Skin epidermis (tissue), 12 donors: Measurements from ENCODE around the gene EEF2K.
A peak's percentile ranks its signal among the peaks of the same experiment; 100 is the strongest.
"Not testable (repeated sequence)": the region's sequence is repeated elsewhere in the genome, so short reads cannot be mapped to it uniquely, and the experiment has no call there.

ENCODE experiments used
- H3K27ac ChIP-seq, 21 experiments: fragments of 200-600 bp; sonication (generic) in 11 of 21; one replicate each; pipeline ENCODE4 v1.5.0; 2020; ENCODE audit warnings: mild to moderate bottlenecking in 3 of 21, inconsistent platforms in 2 of 21, moderate library complexity in 2 of 21
- H3K4me3 ChIP-seq, 7 experiments: fragments of 200-600 bp; sonication (generic) in 2 of 7; one replicate each; pipeline ENCODE4 v1.5.0; 2020; ENCODE audit warnings: inconsistent platforms in 2 of 7, mild to moderate bottlenecking in 2 of 7, moderate library complexity in 1 of 7

The EEF2K gene

DNA sequence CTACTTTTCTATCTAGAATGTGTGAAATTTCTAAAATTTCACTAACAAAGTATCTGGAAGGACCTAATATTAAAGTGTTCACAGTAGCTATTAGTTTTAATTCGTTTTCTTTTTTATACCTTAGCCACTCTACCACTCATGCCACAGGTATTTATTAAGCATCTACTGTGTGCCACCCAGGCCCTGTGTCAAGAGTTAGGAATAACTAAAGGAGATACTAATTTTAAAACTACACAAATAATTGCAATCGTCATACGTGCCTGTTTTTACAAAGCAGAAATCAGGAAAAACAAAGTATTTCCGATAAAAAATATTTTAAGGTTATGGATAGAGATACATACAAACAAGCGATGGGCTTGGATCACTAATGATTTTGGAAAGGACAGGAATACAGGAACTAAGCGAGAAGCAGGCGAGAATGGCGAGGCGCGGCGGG, 483 bp upstream of the EEF2K start:
- Histone ChIP-seq H3K27ac (peak overlapping the region; percentile 81 to 98 (median 93)), H3K4me3 (peak overlapping the region; percentile 64 to 98 (median 92))

DNA sequence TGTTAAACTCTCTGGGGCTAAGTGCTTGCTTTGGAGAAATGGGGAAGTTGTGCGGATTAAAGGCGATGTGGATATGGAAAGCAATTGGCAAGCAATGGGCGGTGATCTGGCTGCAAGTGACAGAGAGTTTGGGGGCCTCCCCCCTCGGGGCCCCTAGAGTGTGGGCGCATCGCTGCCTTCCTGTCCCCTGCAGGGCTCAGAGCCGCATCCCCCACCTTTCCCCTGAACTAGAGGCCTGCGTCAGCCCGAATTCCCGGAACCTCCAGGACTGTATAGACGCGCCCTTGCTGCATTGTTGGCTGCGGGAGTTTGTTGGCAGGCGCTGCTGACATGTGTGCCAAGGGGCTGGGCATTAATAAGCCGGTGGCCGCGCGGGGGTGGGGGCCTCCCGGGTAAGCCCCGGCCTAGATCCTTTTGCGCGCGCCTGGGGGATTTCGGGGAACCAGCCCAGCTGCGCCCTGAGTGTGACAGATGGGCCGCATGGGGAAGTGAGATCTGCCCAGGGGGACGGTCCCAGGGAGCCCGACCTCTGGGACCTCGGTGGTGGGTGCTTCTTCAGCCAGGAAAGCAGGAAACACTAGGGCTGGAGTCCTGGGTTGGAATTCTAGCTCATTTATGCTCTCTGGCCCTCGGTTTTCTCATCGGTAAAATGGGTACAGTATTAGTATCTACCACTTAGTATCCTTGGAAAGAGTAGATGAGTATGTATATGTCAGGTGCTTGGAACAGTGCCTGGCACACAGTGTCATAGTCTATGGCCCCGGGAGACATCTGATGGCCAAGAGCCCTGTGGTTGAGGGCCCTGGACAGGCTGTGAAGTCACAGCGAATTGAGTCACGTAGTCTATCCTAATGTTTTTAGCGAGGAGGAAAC, 1.0 kb downstream of the EEF2K start:
- Histone ChIP-seq H3K27ac (peak overlapping the region; percentile 81 to 98 (median 93)), H3K4me3 (peak overlapping the region; percentile 64 to 98 (median 92))

DNA sequence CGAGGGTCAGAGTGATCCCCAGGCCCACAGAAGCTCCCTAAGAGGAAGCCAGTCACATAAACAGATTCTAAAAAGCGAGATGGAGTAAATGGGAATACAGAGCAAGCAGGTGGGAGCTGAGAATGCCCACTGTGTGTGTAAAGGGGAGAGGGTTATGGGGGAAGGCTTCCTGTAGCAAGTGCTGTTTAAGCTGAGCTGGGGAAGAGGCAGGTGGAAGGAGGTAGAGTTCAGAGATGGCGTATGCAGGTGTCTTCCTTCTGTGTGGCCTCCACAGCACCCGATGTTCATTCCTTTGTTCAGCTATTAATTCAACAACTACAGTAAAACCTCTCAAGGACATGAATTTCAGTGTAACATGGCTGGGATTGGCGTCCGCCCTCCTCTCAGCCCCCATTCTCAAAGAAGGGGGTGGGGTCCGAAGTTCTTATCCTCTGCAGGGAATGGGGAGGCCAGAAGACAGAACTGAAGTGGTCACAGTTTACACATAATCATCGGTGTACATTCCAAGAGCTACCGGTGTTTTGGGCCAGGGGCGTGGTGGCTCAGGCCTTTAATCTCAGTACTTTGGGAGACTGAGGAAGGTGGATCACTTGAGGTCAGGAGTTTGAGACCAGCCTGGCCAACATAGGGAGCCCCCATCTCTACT, 1.8 kb downstream of the EEF2K start:
- peak overlapping the region; percentile 64 to 98 (median 92) for H3K4me3 ChIP-seq
- peak overlapping the region in 16 of 21 experiments; percentile 81 to 98 (median 94) for H3K27ac ChIP-seq

DNA sequence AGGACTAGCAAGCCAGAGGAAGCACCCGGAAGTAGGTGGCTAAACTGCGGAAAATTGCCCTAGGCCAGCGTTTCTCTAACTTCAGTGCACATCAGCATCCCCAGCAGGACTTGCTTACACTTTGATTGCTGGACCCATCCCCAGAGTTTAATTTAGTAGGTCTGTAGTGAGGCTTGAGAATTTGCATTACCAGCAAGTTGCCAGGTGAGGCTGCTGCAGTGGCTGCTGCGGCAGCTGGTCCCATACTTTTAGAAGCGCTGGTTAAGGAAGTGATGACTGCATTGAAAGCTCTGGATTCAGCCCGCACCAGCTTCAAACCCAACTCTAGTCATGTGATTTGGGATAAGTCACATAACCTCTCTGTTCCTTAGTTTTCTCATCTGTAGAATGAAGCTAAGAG, 4.2 kb downstream of the EEF2K start:
- Histone ChIP-seq H3K27ac (peak overlapping the region in 6 of 21 experiments; percentile 4 to 98 (median 36)), H3K4me3 (no peak overlapping the region)

DNA sequence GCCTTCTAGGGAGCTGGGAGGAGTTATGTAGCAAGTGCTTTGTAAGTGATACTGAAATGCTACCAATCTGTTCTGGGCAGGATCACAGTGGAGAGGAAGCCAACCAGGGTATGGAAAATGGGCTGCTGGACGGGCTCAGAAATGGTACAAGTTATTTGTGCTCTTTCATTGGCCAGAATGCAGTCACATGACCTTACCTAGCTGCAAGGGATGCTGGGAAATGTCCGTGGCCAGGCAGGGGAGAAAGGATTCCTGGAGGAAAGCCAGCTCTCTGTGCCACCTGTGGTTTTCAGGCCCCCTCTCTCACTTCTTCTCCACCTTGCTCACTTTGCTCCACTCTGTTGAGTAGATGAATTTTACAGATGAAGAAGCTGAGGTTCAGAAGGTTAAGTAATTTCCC, 4.8 kb downstream of the EEF2K start:
- Histone ChIP-seq H3K27ac (peak overlapping the region in 2 of 21 experiments; percentile 25 to 43), H3K4me3 (no peak overlapping the region)

DNA sequence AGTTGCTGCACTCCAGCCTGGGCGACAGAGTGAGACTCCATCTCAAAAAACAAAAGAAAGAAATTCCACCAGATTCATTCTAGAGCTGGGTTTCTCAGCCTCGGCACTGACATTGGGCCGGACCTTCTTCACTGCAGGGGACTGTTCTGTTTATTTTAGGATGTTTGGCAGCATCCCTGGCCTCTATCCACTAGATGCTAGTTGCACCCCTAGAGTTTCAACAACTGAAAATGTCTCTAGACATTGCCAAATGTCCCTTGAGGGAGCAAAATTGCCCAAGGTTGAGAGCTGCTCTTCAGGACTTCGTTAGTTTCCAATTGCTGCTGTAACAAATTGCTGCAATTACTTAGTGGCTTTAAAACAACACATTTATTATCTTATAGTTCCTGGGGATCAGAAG, 7.2 kb downstream of the EEF2K start:
- Histone ChIP-seq H3K4me3 (no peak overlapping the region), H3K27ac (no peak overlapping the region)

DNA sequence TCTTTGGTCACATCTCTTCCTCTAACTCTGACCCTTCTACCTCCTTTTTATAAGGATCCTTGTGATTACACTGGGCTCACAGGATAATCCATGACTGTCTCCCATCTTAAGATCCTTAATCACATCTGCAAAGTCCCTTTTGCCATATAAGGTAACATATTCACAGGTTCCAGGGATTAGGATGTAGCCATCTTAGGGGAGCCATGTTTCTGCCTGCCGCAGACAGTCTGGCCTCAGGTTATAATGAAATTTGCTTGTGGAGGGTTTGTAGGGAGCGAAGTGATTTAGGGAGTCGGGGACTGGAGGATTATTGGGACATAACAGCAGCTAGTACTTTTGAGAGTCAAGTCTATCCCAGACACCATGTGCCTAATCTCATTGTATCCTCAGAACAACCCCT, 7.7 kb downstream of the EEF2K start:
- H3K4me3 ChIP-seq = no peak overlapping the region
- no peak overlapping the region for H3K27ac ChIP-seq

DNA sequence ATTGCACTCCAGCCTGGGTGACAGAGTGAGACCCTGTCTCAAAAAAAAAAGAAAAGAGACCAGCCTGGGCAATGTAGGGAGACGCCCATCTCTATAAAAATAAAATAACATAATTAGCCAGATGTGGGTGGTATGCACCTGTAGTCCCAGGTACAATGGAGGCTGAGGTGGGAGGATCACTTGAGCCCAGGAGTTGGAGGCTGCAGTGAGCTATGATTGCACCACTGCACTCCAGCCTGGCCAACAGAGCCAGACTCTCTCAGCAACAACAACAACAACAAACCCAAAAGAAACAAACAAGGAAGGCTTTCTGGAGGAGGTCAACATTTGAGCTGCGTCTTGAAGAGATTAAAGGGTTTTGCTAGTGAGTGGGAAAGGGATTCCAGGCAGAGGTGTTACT, 8.3 kb downstream of the EEF2K start:
- Histone ChIP-seq H3K4me3 (no peak overlapping the region), H3K27ac (no peak overlapping the region)

DNA sequence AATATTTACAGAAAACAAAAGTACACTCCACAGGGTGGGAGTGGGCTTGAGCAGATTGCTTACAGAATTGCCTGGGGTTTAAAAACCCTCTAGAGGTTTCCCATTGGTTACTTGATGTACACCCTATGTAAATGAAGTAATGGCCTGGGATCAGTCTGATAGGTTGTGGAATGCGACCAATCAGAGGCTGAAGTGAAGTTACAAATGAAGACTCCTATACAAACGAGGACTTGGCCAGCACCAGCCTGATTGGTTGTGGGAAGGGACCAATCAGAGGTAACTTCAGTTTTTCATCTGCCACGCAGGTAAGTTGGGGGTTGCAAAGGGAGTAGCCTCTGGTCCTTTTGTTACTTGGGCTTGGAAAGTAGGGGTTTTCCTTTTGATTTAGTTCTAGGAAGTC, 8.8 kb downstream of the EEF2K start:
- Histone ChIP-seq H3K27ac (no peak overlapping the region), H3K4me3 (no peak overlapping the region)

DNA sequence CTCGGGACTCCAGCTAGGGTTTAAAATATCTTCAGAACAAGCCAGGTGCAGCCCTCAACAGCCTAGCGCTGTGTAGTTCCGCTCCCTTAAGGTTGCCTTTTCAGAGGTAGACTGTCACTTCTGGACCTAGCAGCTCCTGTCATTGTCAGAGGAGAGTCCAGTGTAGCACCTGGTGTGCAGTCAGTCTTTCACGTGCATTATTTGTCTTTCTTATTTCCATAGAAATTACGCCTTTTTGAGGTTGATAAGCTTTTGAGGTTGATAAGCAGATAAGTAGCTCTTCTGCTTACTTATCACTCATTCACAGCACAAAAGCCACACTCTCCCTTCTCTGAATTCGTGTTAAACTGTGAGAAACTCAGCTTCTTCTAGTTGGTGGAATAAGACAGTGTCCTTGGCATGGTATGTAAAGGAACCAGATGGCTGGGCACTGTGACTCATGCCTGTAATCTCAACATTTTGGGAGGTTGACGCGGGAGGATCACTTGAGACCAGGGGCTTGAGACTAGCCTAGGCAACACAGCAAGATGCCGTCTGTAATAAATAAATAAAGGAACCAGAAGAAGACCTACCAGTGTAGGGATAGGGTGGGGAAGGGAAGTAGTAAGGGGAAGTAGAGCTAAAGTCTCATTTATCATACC, 10.2 kb downstream of the EEF2K start:
- H3K4me3 ChIP-seq = no peak overlapping the region
- peak overlapping the region in 2 of 21 experiments; percentile 33 to 41 for H3K27ac ChIP-seq

DNA sequence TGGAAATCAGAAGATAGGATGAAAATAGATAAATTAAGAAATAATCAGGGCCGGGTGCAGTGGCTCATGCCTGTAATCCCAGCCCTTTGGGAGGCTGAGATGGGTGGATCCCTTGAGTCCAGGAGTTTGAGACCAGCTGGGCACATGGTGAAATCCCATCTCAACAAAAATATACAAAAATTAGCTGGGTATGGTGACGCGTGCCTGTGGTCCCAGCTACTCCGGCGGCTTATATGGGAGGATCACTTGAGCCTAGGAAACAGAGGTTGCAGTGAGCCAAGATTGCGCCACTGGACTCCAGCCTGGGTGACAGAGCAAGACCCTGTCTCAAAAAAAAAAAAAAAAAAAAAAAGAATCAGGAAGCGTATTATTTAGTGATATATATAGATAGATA, 10.8 kb downstream of the EEF2K start:
- not testable (repeated sequence) for H3K27ac ChIP-seq, H3K4me3 ChIP-seq

DNA sequence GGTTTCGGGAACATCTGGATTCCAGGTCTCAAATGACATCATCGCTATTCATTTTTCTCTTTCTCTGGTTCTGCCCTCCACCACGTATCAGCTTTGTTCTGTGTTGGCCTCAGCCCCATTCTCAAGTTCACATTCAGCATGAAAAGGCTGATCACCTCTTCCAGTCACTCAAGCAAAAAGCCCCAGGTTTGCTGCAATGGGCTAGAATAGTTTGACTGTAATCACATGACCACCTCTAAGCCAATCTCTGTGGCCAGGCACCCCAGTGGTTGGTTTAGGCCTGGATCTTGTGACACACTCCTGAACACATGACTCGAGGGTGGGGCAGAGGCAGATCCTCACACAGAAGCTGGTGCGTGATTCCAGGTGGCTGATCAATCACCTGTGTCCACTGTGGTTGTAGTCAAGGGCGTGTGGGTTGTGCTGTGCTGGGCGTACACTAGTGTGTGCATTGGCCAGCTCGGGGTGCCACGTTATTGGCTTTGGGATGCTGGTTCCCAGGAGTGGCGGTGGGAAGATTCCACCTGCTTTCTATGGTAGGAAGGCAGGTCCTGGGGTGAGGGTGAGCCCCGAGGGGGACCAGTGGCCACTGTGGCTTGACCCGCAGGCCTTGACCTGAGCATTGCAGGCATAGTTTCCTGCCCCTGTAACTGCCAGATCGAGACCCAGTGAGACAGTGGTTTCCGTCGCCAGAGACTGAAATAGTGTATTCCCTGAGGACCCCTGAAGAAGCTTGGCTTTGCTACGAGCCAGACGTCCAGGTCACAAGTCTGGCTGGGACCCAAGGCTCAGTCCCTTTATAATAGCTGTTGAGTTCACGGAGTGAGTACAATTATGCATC, 12.0 kb downstream of the EEF2K start:
- H3K4me3 ChIP-seq = no peak overlapping the region
- H3K27ac ChIP-seq = peak overlapping the region in 5 of 21 experiments; percentile 1 to 74 (median 3)

DNA sequence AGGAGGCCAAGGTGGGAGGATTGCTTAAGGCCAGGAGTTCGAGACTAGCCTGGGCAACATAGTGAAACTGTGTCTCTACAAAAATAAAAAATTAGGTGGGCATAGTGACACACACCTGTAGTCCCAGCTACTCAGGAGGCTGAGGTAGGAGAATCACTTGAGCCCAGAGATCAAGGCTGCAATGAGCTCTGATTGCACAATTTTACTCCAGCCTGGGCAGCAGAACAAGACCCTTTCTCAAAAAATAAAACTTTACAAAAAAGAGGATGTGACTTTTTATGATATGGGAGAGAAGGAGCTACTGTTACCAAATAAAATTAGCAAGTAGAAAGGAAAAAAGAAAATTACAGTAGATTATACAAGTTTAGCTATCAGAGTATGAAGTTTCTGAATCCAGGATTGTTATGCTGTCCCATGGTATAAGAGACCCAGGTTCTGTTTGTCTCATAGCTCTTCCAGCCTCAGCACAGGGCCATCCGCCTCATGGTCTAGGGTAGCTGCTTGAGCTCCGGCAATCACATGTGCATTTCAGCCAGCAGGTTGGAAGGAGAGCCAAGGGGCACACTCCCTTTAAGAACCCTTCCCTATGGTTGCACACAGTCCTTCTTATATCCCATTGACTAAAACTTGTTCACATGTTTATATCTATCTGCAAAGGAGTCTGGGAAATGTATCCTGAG, 13.5 kb downstream of the EEF2K start:
- no peak overlapping the region for H3K27ac ChIP-seq
- H3K4me3 ChIP-seq = no peak overlapping the region

DNA sequence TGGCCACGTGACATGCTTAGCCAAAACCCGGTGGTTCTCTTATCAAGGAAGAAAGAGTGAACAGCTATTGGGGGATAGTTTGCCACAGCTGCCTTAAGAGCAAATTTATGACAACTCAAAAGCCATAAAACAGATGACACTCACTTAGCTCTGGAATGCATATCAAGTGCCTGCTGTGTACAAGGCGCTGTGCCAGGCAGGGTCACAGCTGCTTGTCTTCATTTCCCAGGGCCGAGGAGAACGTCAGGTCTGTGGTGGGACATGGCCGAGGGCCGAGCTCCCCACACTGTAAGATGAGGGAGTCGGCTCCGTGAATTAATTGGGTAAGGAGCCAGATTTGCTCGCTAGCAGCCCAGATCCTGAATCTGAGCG, 14.0 kb downstream of the EEF2K start:
- Histone ChIP-seq H3K4me3 (no peak overlapping the region), H3K27ac (no peak overlapping the region)

DNA sequence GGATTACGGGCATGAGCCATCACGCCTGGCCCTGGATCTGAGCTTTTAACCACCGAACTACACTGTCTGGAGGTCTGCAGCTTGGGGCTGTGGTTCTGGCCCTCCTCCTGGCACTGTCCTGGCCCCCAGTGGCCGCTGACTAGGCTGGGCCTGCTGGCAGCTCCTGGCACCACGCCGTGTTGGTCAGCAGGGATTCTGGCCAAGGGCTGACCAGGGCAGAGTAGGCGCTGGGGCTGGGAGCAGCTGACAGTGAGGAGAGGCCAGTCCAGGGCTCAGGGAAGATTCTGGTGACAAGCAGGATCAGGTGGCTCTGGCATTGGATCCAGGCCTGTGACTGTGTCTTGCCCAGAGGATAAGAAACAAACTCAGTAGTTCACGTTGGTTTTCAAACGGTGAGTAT, 14.6 kb downstream of the EEF2K start:
- no peak overlapping the region for H3K4me3 ChIP-seq
- peak overlapping the region in 4 of 21 experiments; percentile 4 to 52 (median 20) for H3K27ac ChIP-seq

DNA sequence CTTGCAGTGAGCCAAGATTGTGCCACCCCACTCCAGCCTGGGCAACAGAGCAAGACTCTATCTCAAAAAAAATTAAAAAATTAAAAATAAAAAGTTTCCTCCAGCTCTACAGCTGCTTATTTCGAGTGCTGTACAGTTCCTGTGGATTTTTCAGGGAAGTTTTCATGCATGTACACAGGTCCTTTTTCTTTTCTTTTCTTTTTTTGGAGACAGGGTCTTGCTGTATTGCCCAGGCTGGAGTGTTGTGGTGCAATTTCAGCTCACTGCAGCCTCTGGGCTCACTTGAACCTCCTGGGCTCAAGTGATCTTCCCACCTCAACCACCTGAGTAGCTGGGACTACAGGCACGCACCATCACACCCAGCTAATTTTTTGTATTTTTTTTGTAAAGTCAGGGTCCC, 15.9 kb downstream of the EEF2K start:
- Histone ChIP-seq H3K4me3 (no peak overlapping the region), H3K27ac (no peak overlapping the region)

DNA sequence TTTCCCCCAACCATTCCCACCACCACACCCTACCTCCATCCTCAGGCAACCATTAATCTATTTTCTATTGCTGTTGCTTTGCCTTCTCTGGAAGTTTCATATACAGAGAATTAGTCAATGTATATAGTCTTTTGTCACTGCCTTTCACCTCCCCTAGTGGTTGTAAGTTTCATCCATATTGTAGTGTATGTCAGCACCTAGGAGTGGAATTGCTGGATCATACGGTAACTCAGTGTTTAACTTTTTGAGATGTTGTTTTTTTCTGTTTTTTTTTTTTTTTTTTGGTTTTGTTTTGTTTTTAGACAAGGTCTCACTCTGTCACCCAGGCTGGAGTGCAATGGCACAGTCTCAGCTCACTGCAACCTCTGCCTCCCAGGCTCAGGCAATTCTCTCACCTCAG, 16.9 kb downstream of the EEF2K start:
- Histone ChIP-seq H3K4me3 (no peak overlapping the region), H3K27ac (peak overlapping the region in 1 of 21 experiments; percentile 15)

DNA sequence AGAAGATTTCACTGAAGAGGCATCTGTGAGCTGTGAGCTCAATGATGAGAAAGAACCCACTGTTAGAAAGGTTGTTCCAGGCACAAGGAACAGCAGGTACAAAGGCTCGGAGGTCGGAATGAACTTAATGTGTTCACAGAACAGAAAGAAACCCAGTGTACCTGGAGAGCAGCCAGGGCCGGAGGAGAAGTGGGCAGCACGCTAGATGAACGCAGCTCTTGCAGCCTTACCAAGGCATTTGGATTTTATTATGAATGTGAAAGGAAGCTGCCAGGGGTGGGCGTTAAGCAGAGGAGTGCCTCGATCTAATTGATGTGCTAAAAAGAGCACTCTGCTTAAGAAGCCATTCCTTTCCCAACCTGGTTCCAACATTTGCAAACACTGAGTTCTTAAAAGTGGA, 19.0 kb downstream of the EEF2K start:
- H3K27ac ChIP-seq = peak overlapping the region in 1 of 21 experiments; percentile 21
- no peak overlapping the region for H3K4me3 ChIP-seq

DNA sequence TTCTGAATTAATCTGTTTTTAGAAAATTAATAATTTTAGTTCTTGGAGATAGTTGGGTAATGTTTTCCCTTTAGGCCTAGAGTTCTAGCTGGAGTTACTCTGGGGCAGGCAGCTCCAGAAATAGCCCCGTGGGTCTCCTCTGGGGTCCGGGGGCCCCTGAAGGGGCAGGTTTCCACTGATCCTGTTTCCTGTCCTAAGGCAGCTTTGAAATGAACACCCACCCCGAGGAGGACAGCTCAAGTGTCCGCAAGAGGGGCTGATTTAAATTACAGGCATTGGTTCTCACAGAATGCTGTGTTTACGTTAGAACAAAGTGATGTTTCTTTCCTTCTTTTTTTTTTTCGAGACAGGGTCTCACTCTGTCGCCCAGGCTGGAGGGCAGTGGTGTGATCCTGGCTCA, 23.8 kb downstream of the EEF2K start:
- no peak overlapping the region for H3K4me3 ChIP-seq
- H3K27ac ChIP-seq = peak overlapping the region in 1 of 21 experiments; percentile 20
